ENCODE measurements around the gene ADARB2.

ADARB2 gene

GRCh38 chr10:1558906-1559305 is 178.4 kb downstream of the ADARB2 start:
- no peak overlapping the region for H3K4me3 ChIP-seq (ENCODE audit: low read depth in 1 of 2, low read length in 2 of 2)
- H3K4me1 ChIP-seq (ENCODE audit: control insufficient read depth in 1 of 2, insufficient read depth in 2 of 2, low read length in 2 of 2), result no peaks in the 10 kb centered on the region
- no peaks in the 10 kb centered on the region for H3K9me3 ChIP-seq (ENCODE audit: control insufficient read depth in 1 of 2, low read length in 2 of 2)
- no peaks in the 10 kb centered on the region for H3K27me3 ChIP-seq (ENCODE audit: low read depth, low read length)
- H3K36me3 ChIP-seq (ENCODE audit: control insufficient read depth in 1 of 2, insufficient read depth in 2 of 2, low read length in 2 of 2), result no peaks in the 10 kb centered on the region
- H3K27ac ChIP-seq (ENCODE audit: low read length), result no peak overlapping the region

DNA sequence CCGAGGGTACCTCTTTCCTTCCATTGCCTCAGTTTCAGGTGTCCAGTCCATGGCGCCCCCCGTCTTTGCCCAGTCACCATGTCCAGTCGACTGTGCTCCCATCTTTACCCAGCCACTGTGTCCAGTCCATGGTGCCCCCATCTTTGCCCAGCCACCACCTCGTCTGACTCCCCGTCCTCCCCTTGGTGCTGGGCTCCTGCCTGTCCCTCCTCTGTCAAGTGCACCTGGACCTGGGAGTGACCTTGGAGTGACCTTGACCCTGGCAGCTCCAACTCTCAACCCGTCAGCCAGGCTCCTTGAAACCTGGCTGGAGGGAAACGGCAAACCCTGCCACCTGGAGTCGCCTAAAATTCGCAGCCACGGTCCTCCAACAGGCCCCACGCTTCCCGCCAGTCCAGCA is 180.2 kb downstream of the ADARB2 start:
- Histone ChIP-seq H3K27me3 (ENCODE audit: low read depth, low read length) (no peaks in the 10 kb centered on the region), H3K9me3 (ENCODE audit: control insufficient read depth in 1 of 2, low read length in 2 of 2) (no peaks in the 10 kb centered on the region), H3K27ac (ENCODE audit: low read length) (no peak overlapping the region), H3K4me3 (ENCODE audit: low read depth in 1 of 2, low read length in 2 of 2) (no peak overlapping the region), H3K36me3 (ENCODE audit: control insufficient read depth in 1 of 2, insufficient read depth in 2 of 2, low read length in 2 of 2) (no peaks in the 10 kb centered on the region), H3K4me1 (ENCODE audit: control insufficient read depth in 1 of 2, insufficient read depth in 2 of 2, low read length in 2 of 2) (no peaks in the 10 kb centered on the region)

- Histone ChIP-seq H3K4me3 (ENCODE audit: low read depth in 1 of 2, low read length in 2 of 2) (no peak overlapping the region), H3K36me3 (ENCODE audit: control insufficient read depth in 1 of 2, insufficient read depth in 2 of 2, low read length in 2 of 2) (no peaks in the 10 kb centered on the region), H3K4me1 (ENCODE audit: control insufficient read depth in 1 of 2, insufficient read depth in 2 of 2, low read length in 2 of 2) (no peaks in the 10 kb centered on the region)
Measured at GRCh38 chr10:1556496-1556895, 180.8 kb downstream of the ADARB2 start.

DNA sequence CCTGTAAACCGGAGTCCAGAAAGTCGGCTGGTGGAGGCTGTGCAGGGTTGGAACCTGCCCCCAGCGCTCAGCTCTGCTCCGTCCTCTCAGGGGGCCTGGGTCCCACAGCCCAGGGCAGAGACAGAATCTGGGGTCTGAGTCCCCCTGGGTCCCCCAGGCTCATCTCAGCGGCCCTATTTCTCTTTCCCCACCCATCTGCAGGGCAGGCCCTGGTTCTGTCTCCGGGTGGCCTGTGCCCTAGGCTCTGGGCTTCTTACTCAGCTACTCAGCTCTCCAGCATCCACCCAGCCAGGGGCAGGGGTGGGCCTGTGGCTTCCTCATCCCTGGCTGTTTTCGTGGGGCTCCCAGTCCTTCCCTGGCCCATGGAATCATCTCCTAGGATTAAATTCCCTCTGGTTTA is 183.4 kb downstream of the ADARB2 start:
- Histone ChIP-seq H3K36me3 (ENCODE audit: control insufficient read depth in 1 of 2, insufficient read depth in 2 of 2, low read length in 2 of 2) (no peaks in the 10 kb centered on the region), H3K4me3 (ENCODE audit: low read depth in 1 of 2, low read length in 2 of 2) (no peak overlapping the region), H3K4me1 (ENCODE audit: control insufficient read depth in 1 of 2, insufficient read depth in 2 of 2, low read length in 2 of 2) (no peaks in the 10 kb centered on the region), H3K27ac (ENCODE audit: low read length) (no peak overlapping the region), H3K9me3 (ENCODE audit: control insufficient read depth in 1 of 2, low read length in 2 of 2) (no peaks in the 10 kb centered on the region), H3K27me3 (ENCODE audit: low read depth, low read length) (no peaks in the 10 kb centered on the region)

More at GRCh38 chr10:1556496-1556895, 180.8 kb downstream of the ADARB2 start:
- H3K27me3 ChIP-seq (ENCODE audit: low read depth, low read length), result no peaks in the 10 kb centered on the region
- no peak overlapping the region for H3K27ac ChIP-seq (ENCODE audit: low read length)
- H3K9me3 ChIP-seq (ENCODE audit: control insufficient read depth in 1 of 2, low read length in 2 of 2), result no peaks in the 10 kb centered on the region

GRCh38 chr10:1552881-1553670 is 184.2 kb downstream of the ADARB2 start:
- Histone ChIP-seq H3K9me3 (ENCODE audit: control insufficient read depth in 1 of 2, low read length in 2 of 2) (no peaks in the 10 kb centered on the region), H3K4me3 (ENCODE audit: low read depth in 1 of 2, low read length in 2 of 2) (no peak overlapping the region), H3K27me3 (ENCODE audit: low read depth, low read length) (no peaks in the 10 kb centered on the region), H3K36me3 (ENCODE audit: control insufficient read depth in 1 of 2, insufficient read depth in 2 of 2, low read length in 2 of 2) (no peaks in the 10 kb centered on the region), H3K4me1 (ENCODE audit: control insufficient read depth in 1 of 2, insufficient read depth in 2 of 2, low read length in 2 of 2) (no peaks in the 10 kb centered on the region), H3K27ac (ENCODE audit: low read length) (no peak overlapping the region)

DNA sequence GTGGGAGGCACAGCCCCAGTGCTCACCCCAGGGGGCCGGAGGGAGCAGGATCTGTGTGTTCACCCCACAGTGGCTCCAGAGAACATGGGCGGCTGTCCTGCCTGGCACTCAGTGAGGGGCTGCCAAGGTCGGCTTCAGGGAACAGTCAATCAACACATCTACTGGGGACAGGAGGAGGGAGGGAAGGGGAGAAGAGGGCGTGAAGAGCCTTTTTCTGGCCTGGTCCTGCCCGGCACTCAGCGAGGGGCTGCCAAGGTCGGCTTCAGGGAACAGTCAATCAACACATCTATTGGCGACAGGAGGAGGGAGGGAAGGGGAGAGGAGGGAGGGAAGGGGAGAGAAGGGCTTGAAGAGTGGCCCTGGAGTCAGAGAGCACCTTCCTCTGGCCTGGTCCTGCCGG is 184.9 kb downstream of the ADARB2 start:
- Histone ChIP-seq H3K27me3 (ENCODE audit: low read depth, low read length) (no peaks in the 10 kb centered on the region), H3K4me3 (ENCODE audit: low read depth in 1 of 2, low read length in 2 of 2) (no peak overlapping the region), H3K9me3 (ENCODE audit: control insufficient read depth in 1 of 2, low read length in 2 of 2) (no peaks in the 10 kb centered on the region), H3K36me3 (ENCODE audit: control insufficient read depth in 1 of 2, insufficient read depth in 2 of 2, low read length in 2 of 2) (no peaks in the 10 kb centered on the region), H3K27ac (ENCODE audit: low read length) (no peak overlapping the region), H3K4me1 (ENCODE audit: control insufficient read depth in 1 of 2, insufficient read depth in 2 of 2, low read length in 2 of 2) (no peaks in the 10 kb centered on the region)

GRCh38 chr10:1551636-1552338 is 185.5 kb downstream of the ADARB2 start:
- Histone ChIP-seq H3K4me1 (ENCODE audit: control insufficient read depth in 1 of 2, insufficient read depth in 2 of 2, low read length in 2 of 2) (no peaks in the 10 kb centered on the region), H3K9me3 (ENCODE audit: control insufficient read depth in 1 of 2, low read length in 2 of 2) (no peaks in the 10 kb centered on the region), H3K4me3 (ENCODE audit: low read depth in 1 of 2, low read length in 2 of 2) (no peak overlapping the region), H3K27me3 (ENCODE audit: low read depth, low read length) (no peaks in the 10 kb centered on the region), H3K36me3 (ENCODE audit: control insufficient read depth in 1 of 2, insufficient read depth in 2 of 2, low read length in 2 of 2) (no peaks in the 10 kb centered on the region), H3K27ac (ENCODE audit: low read length) (no peak overlapping the region)

- Histone ChIP-seq H3K27me3 (ENCODE audit: low read depth, low read length) (no peaks in the 10 kb centered on the region), H3K9me3 (ENCODE audit: control insufficient read depth in 1 of 2, low read length in 2 of 2) (no peaks in the 10 kb centered on the region), H3K4me1 (ENCODE audit: control insufficient read depth in 1 of 2, insufficient read depth in 2 of 2, low read length in 2 of 2) (no peaks in the 10 kb centered on the region), H3K27ac (ENCODE audit: low read length) (no peak overlapping the region), H3K36me3 (ENCODE audit: control insufficient read depth in 1 of 2, insufficient read depth in 2 of 2, low read length in 2 of 2) (no peaks in the 10 kb centered on the region), H3K4me3 (ENCODE audit: low read depth in 1 of 2, low read length in 2 of 2) (no peak overlapping the region)
Measured at GRCh38 chr10:1550616-1551015, 186.7 kb downstream of the ADARB2 start.

GRCh38 chr10:1550291-1550595 is 187.1 kb downstream of the ADARB2 start:
- Histone ChIP-seq H3K4me1 (ENCODE audit: control insufficient read depth in 1 of 2, insufficient read depth in 2 of 2, low read length in 2 of 2) (no peaks in the 10 kb centered on the region), H3K36me3 (ENCODE audit: control insufficient read depth in 1 of 2, insufficient read depth in 2 of 2, low read length in 2 of 2) (no peaks in the 10 kb centered on the region)

DNA sequence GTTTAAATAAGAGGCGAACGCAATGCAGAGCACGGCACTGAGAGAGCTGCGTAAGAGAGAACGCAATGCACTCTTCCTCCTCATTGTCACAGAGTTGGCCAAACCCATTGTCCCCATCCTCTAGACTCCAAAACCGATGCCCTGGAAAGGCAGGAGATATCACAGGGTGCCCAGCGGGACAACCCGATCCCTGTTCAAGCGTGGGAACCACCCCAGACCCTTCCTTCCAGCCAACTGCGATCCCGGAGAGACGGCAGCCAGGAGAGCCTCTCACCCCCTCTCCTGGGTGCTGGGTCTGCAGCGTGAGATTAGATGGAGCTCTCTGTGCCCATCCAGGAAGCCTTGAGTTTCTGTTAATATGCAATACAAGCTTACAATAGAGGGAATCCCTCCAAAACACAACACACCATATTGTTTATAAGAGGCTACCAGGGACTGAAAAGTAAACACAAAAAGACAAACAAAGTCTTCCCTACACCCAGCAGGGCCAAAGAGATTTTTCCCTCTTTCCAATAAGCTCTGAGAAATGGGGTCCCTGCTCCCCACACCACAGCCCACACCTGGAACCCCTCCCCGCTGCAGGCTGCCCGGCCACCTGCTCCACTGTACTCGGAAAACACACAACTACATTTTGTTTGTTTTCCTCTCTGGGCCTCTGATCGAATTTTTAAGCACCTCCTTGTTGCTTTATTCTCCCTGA is 187.6 kb downstream of the ADARB2 start:
- no peak overlapping the region for H3K27ac ChIP-seq (ENCODE audit: low read length)

More at GRCh38 chr10:1550291-1550595, 187.1 kb downstream of the ADARB2 start:
- no peaks in the 10 kb centered on the region for H3K27me3 ChIP-seq (ENCODE audit: low read depth, low read length)
- no peak overlapping the region for H3K4me3 ChIP-seq (ENCODE audit: low read depth in 1 of 2, low read length in 2 of 2)
- no peaks in the 10 kb centered on the region for H3K9me3 ChIP-seq (ENCODE audit: control insufficient read depth in 1 of 2, low read length in 2 of 2)
- no peak overlapping the region for H3K27ac ChIP-seq (ENCODE audit: low read length)

GRCh38 chr10:1548596-1548995 is 188.7 kb downstream of the ADARB2 start:
- Histone ChIP-seq H3K4me1 (ENCODE audit: control insufficient read depth in 1 of 2, insufficient read depth in 2 of 2, low read length in 2 of 2) (no peaks in the 10 kb centered on the region), H3K4me3 (ENCODE audit: low read depth in 1 of 2, low read length in 2 of 2) (no peak overlapping the region), H3K27ac (ENCODE audit: low read length) (no peak overlapping the region)

More for the DNA sequence above, 187.6 kb downstream of the ADARB2 start:
- Histone ChIP-seq H3K4me3 (ENCODE audit: low read depth in 1 of 2, low read length in 2 of 2) (no peak overlapping the region), H3K36me3 (ENCODE audit: control insufficient read depth in 1 of 2, insufficient read depth in 2 of 2, low read length in 2 of 2) (no peaks in the 10 kb centered on the region), H3K4me1 (ENCODE audit: control insufficient read depth in 1 of 2, insufficient read depth in 2 of 2, low read length in 2 of 2) (no peaks in the 10 kb centered on the region), H3K9me3 (ENCODE audit: control insufficient read depth in 1 of 2, low read length in 2 of 2) (no peaks in the 10 kb centered on the region), H3K27me3 (ENCODE audit: low read depth, low read length) (no peaks in the 10 kb centered on the region)

More at GRCh38 chr10:1548596-1548995, 188.7 kb downstream of the ADARB2 start:
- Histone ChIP-seq H3K9me3 (ENCODE audit: control insufficient read depth in 1 of 2, low read length in 2 of 2) (no peaks in the 10 kb centered on the region), H3K27me3 (ENCODE audit: low read depth, low read length) (no peaks in the 10 kb centered on the region), H3K36me3 (ENCODE audit: control insufficient read depth in 1 of 2, insufficient read depth in 2 of 2, low read length in 2 of 2) (no peaks in the 10 kb centered on the region)

All from muscle layer of duodenum (tissue), 2 donors.